ENCODE data around the gene ARHGEF4. TPM values are rescaled to one million over a fixed set of nuclear protein-coding genes. Genes with fewer than 3 reads are reported as not detected.

ARHGEF4 gene
- total RNA-seq, 2 experiments from 2014 or later: 0.30 to 0.41 TPM

GRCh38 chr2:130957915-130958314 lies 121.2 kb downstream of the ARHGEF4 start:
- peaks cover 57% of the 10 kb centered on the region for H3K27me3 Mint-ChIP-seq
- no peak for DNase-seq

GRCh38 chr2:130963196-130963848 lies 126.6 kb downstream of the ARHGEF4 start:
- CTCF ChIA-PET: no interaction called here
- Mint-ChIP-seq H3K4me1 (peaks cover 12% of the 10 kb centered on the region), H3K36me3 (peaks cover 2% of the 10 kb centered on the region), H3K27ac (no peak overlapping the region), H3K9me3 (ENCODE audit: low read depth) (no peaks in the 10 kb centered on the region), H3K27me3 (peaks cover 66% of the 10 kb centered on the region), H3K4me3 (no peak overlapping the region)
- DNase-seq: no peak
- no peak for ATAC-seq

More at GRCh38 chr2:130957915-130958314, 121.2 kb downstream of the ARHGEF4 start:
- peaks cover 12% of the 10 kb centered on the region for H3K9me3 Mint-ChIP-seq (ENCODE audit: low read depth)
- no peaks in the 10 kb centered on the region for H3K4me1 Mint-ChIP-seq
- no peak overlapping the region for H3K4me3 Mint-ChIP-seq
- CTCF ChIA-PET: no interaction called here
- ATAC-seq: no peak
- no peak overlapping the region for H3K27ac Mint-ChIP-seq
- peaks cover 5% of the 10 kb centered on the region for H3K36me3 Mint-ChIP-seq

GRCh38 chr2:130963849-130964793 lies 127.4 kb downstream of the ARHGEF4 start:
- peak overlapping the region; percentile 25 for H3K4me3 Mint-ChIP-seq
- no peaks in the 10 kb centered on the region for H3K9me3 Mint-ChIP-seq (ENCODE audit: low read depth)
- no peak for ATAC-seq
- peaks cover 60% of the 10 kb centered on the region for H3K27me3 Mint-ChIP-seq
- peaks cover 2% of the 10 kb centered on the region for H3K36me3 Mint-ChIP-seq
- CTCF ChIA-PET: no interaction called here
- no peak overlapping the region for H3K27ac Mint-ChIP-seq
- H3K4me1 Mint-ChIP-seq: peaks cover 12% of the 10 kb centered on the region
- DNase-seq: no peak

GRCh38 chr2:130964931-130965330 lies 128.2 kb downstream of the ARHGEF4 start:
- Mint-ChIP-seq H3K27me3 (peaks cover 52% of the 10 kb centered on the region), H3K36me3 (peaks cover 2% of the 10 kb centered on the region), H3K9me3 (ENCODE audit: low read depth) (no peaks in the 10 kb centered on the region), H3K4me3 (no peak overlapping the region), H3K4me1 (peaks cover 12% of the 10 kb centered on the region), H3K27ac (no peak overlapping the region)
- ATAC-seq (no peak), DNase-seq (no peak)
- CTCF ChIA-PET: no interaction called here

- Mint-ChIP-seq H3K27me3 (peaks cover 49% of the 10 kb centered on the region), H3K27ac (no peak overlapping the region), H3K36me3 (peaks cover 2% of the 10 kb centered on the region), H3K9me3 (ENCODE audit: low read depth) (no peaks in the 10 kb centered on the region), H3K4me3 (no peak overlapping the region), H3K4me1 (peaks cover 12% of the 10 kb centered on the region)
- DNase-seq: no peak
- ATAC-seq: no peak
- CTCF ChIA-PET: interaction anchor here (1.4 kb wide), 1 partner anchor 169 kb away, joined by 6 read pairs; no protein-coding TSS in a partner anchor
These were observed 129.5 kb downstream of the ARHGEF4 start for GRCh38 chr2:130966149-130966774.

GRCh38 chr2:130966775-130967490 lies 130.2 kb downstream of the ARHGEF4 start:
- Mint-ChIP-seq H3K27me3 (peaks cover 42% of the 10 kb centered on the region), H3K36me3 (peaks cover 2% of the 10 kb centered on the region), H3K4me3 (no peak overlapping the region), H3K4me1 (peaks cover 12% of the 10 kb centered on the region), H3K27ac (no peak overlapping the region), H3K9me3 (ENCODE audit: low read depth) (no peaks in the 10 kb centered on the region)
- DNase-seq: no peak
- ATAC-seq: no peak
- CTCF ChIA-PET: interaction anchor here (1.4 kb wide), 1 partner anchor 169 kb away, joined by 6 read pairs; no protein-coding TSS in a partner anchor

- no peaks in the 10 kb centered on the region for H3K9me3 Mint-ChIP-seq (ENCODE audit: low read depth)
- H3K4me3 Mint-ChIP-seq: no peak overlapping the region
- CTCF ChIA-PET: interaction anchor here (1.7 kb wide), 1 partner anchor 175 kb away, joined by 6 read pairs; no protein-coding TSS in a partner anchor
- no peaks in the 10 kb centered on the region for H3K36me3 Mint-ChIP-seq
- H3K27me3 Mint-ChIP-seq: peaks cover 5% of the 10 kb centered on the region
- DNase-seq (peak; percentile 51), ATAC-seq (peak; percentile 92)
- peaks cover 12% of the 10 kb centered on the region for H3K4me1 Mint-ChIP-seq
- H3K27ac Mint-ChIP-seq: peak overlapping the region; percentile 38
These were observed 135.7 kb downstream of the ARHGEF4 start for GRCh38 chr2:130972410-130972809.

- ATAC-seq (no peak), DNase-seq (no peak)
- H3K27me3 Mint-ChIP-seq: peaks cover 2% of the 10 kb centered on the region
- no peak overlapping the region for H3K27ac Mint-ChIP-seq
- CTCF ChIA-PET: no interaction called here
- no peaks in the 10 kb centered on the region for H3K36me3 Mint-ChIP-seq
- H3K4me3 Mint-ChIP-seq: no peak overlapping the region
- H3K9me3 Mint-ChIP-seq (ENCODE audit: low read depth): peaks cover 2% of the 10 kb centered on the region
- peaks cover 8% of the 10 kb centered on the region for H3K4me1 Mint-ChIP-seq
These were observed 139.0 kb downstream of the ARHGEF4 start for GRCh38 chr2:130975729-130976128.

- DNase-seq: no peak
- Mint-ChIP-seq H3K27ac (no peak overlapping the region), H3K36me3 (no peaks in the 10 kb centered on the region), H3K27me3 (peaks cover 2% of the 10 kb centered on the region), H3K4me3 (no peak overlapping the region), H3K9me3 (ENCODE audit: low read depth) (peaks cover 2% of the 10 kb centered on the region), H3K4me1 (peaks cover 8% of the 10 kb centered on the region)
- no peak for ATAC-seq
- CTCF ChIA-PET: no interaction called here
These were observed 140.0 kb downstream of the ARHGEF4 start for GRCh38 chr2:130976591-130977237.

- CTCF ChIA-PET: no interaction called here
- no peak for ATAC-seq
These were observed 140.8 kb downstream of the ARHGEF4 start for GRCh38 chr2:130977461-130978050.

GRCh38 chr2:130981667-130982066 lies 145.0 kb downstream of the ARHGEF4 start:
- Mint-ChIP-seq H3K9me3 (ENCODE audit: low read depth) (peaks cover 5% of the 10 kb centered on the region), H3K4me1 (peaks cover 6% of the 10 kb centered on the region)
- DNase-seq: no peak

More at GRCh38 chr2:130977461-130978050, 140.8 kb downstream of the ARHGEF4 start:
- Mint-ChIP-seq H3K27ac (no peak overlapping the region), H3K9me3 (ENCODE audit: low read depth) (peaks cover 2% of the 10 kb centered on the region), H3K4me3 (no peak overlapping the region), H3K4me1 (peaks cover 1% of the 10 kb centered on the region), H3K36me3 (no peaks in the 10 kb centered on the region), H3K27me3 (peaks cover 4% of the 10 kb centered on the region)
- DNase-seq: no peak

GRCh38 chr2:130985206-130985780 lies 148.6 kb downstream of the ARHGEF4 start:
- CTCF ChIA-PET: interaction anchor here (1.2 kb wide), 1 partner anchor 13 kb away, joined by 3 read pairs; no protein-coding TSS in a partner anchor
- Mint-ChIP-seq H3K27me3 (peaks cover 6% of the 10 kb centered on the region), H3K9me3 (ENCODE audit: low read depth) (peaks cover 3% of the 10 kb centered on the region), H3K4me3 (no peak overlapping the region), H3K36me3 (no peaks in the 10 kb centered on the region), H3K27ac (no peak overlapping the region), H3K4me1 (peaks cover 6% of the 10 kb centered on the region)
- ATAC-seq (no peak), DNase-seq (no peak)

More at GRCh38 chr2:130981667-130982066, 145.0 kb downstream of the ARHGEF4 start:
- no peaks in the 10 kb centered on the region for H3K36me3 Mint-ChIP-seq
- no peak overlapping the region for H3K4me3 Mint-ChIP-seq
- CTCF ChIA-PET: interaction anchor here (1.7 kb wide), 1 partner anchor 12 kb away, joined by 3 read pairs; no protein-coding TSS in a partner anchor
- H3K27ac Mint-ChIP-seq: no peak overlapping the region
- no peak for ATAC-seq
- peaks cover 4% of the 10 kb centered on the region for H3K27me3 Mint-ChIP-seq

Data from activated CD8-positive, alpha-beta memory T cell treated with anti-CD3 and anti-CD28 coated beads, Interleukin-2, amount 10 ng/mL, durations not matched to agents 7 days and 5 days (primary cell).